Transverse colon (tissue), 4 donors: ENCODE data around the gene CNPY2.

Source experiments
- EP300 ChIP-seq: sonication (generic); formaldehyde crosslinking; IDR thresholded peaks from one replicate; pipeline ENCODE4 v1.6.1; 2017; ENCODE audit warnings: antibody characterized with exemption, low read depth
- POLR2A ChIP-seq: fragments of 450-650 bp; IDR thresholded peaks from one replicate; pipeline ENCODE4 v1.6.1; 2016; ENCODE audit warnings: antibody characterized with exemption, mild to moderate bottlenecking, moderate library complexity
- POLR2AphosphoS5 ChIP-seq, 3 donors: sonication (generic); formaldehyde crosslinking; IDR thresholded peaks; one replicate each; pipeline ENCODE4 v1.6.1; 2016; ENCODE audit warnings: antibody characterized with exemption in 3 of 3
- TF ChIP-seq, protein P1 (sequence below), 5 experiments: fragments of 200-600 bp in 3 of 5; fragments of 450-650 bp in 2 of 5; sonication (generic) in 3 of 5; IDR thresholded peaks; 1 replicate in 2 of 5; 2 replicates in 3 of 5; pipeline ENCODE4 v1.5.1; 2016 to 2017; ENCODE audit warnings: antibody characterized with exemption in 5 of 5, inconsistent platforms in 3 of 5, mild to moderate bottlenecking in 2 of 5, moderate library complexity in 1 of 5

DNA sequence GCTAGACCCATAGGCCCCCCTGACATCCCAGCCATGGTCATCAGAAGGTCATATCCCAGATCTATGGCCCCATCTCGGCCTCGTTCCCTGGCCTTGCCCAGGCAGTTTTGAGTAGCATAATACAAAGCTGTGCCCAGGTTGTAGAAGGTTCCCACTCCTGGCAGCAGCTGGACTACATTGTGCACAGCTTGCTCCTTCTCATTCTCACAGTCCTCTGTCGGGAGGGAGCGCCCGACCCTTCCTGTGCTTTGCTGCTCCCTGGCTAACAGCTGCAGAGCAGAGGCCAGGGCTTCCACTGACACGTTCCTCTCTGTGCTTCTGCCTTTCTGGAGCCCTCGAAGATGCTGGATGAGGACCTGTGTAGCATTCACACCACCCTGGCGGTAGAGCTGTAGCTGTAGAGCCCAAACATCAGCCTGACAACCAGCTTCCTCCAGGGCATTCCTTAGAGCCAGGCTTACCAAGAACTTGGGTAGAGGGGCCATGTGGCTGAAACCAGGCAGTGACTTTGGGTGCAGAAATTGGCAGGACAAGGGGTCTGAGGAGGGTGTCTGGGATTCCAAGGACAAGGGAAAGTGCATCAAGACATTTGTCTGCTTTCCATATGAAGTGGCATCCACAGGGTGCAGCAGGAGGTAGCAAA is 45.8 kb upstream of the CNPY2 start:
- TF ChIP-seq, protein P1, sequence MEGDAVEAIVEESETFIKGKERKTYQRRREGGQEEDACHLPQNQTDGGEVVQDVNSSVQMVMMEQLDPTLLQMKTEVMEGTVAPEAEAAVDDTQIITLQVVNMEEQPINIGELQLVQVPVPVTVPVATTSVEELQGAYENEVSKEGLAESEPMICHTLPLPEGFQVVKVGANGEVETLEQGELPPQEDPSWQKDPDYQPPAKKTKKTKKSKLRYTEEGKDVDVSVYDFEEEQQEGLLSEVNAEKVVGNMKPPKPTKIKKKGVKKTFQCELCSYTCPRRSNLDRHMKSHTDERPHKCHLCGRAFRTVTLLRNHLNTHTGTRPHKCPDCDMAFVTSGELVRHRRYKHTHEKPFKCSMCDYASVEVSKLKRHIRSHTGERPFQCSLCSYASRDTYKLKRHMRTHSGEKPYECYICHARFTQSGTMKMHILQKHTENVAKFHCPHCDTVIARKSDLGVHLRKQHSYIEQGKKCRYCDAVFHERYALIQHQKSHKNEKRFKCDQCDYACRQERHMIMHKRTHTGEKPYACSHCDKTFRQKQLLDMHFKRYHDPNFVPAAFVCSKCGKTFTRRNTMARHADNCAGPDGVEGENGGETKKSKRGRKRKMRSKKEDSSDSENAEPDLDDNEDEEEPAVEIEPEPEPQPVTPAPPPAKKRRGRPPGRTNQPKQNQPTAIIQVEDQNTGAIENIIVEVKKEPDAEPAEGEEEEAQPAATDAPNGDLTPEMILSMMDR (IDR thresholded peaks at IDR 0.05): no peak
- no peak for TF ChIP-seq POLR2A
- TF ChIP-seq EP300: no peak
- no peak for TF ChIP-seq POLR2AphosphoS5 (IDR thresholded peaks at IDR 0.05)
